HG03521 (cell line): ENCODE results near the gene TMEM120A.
"Not testable (repeated sequence)": the region's sequence is repeated elsewhere in the genome, so short reads cannot be mapped to it uniquely, and the experiment has no call there.

Experiments
- ATAC-seq: cut with Tn5 transposase; IDR thresholded peaks from one replicate; pipeline ENCODE4 v1.9.1; 2021; ENCODE audit warnings: mild to moderate bottlenecking, moderate library complexity; ENCODE audit not compliant: unreplicated experiment

TMEM120A gene

GRCh38 chr7:75994388-75995051 lies at the start of gene TMEM120A:
TMEM120A (minus strand) TSS chr7:75994595; CDS start chr7:75994570, 25 bp downstream.
- peak; percentile 95 for ATAC-seq

- no peak for ATAC-seq
Observed at GRCh38 chr7:76040126-76040525, 45.7 kb upstream of the TMEM120A start.

GRCh38 chr7:76037310-76037709 lies 42.9 kb upstream of the TMEM120A start:
- ATAC-seq, result no peak

GRCh38 chr7:76031964-76032363 lies 37.6 kb upstream of the TMEM120A start:
- ATAC-seq, result no peak

GRCh38 chr7:76029682-76030081 lies 35.3 kb upstream of the TMEM120A start:
- not testable (repeated sequence) for ATAC-seq

GRCh38 chr7:76023002-76023401 lies 28.6 kb upstream of the TMEM120A start:
- ATAC-seq, result no peak

GRCh38 chr7:76022026-76022780 lies 27.8 kb upstream of the TMEM120A start:
- no peak for ATAC-seq

- ATAC-seq, result no peak
Observed at GRCh38 chr7:76020031-76020714, 25.8 kb upstream of the TMEM120A start.

- not testable (repeated sequence) for ATAC-seq
Observed at GRCh38 chr7:76018520-76018919, 24.1 kb upstream of the TMEM120A start.

- ATAC-seq, result no peak
Observed at GRCh38 chr7:76016191-76016947, 22.0 kb upstream of the TMEM120A start.

- no peak for ATAC-seq
Observed at GRCh38 chr7:76011442-76011861, 17.1 kb upstream of the TMEM120A start.

- no peak for ATAC-seq
Observed at GRCh38 chr7:76009672-76010600, 15.5 kb upstream of the TMEM120A start.

- ATAC-seq, result no peak
Observed at GRCh38 chr7:76008156-76008687, 13.8 kb upstream of the TMEM120A start.

GRCh38 chr7:76005004-76005403 lies 10.6 kb upstream of the TMEM120A start:
- ATAC-seq, result not testable (repeated sequence)

GRCh38 chr7:76003351-76003750 lies 9.0 kb upstream of the TMEM120A start:
- no peak for ATAC-seq

- ATAC-seq, result no peak
Observed at GRCh38 chr7:76002822-76003221, 8.4 kb upstream of the TMEM120A start.

GRCh38 chr7:76002139-76002538 lies 7.7 kb upstream of the TMEM120A start:
- ATAC-seq, result no peak

GRCh38 chr7:76000566-76000965 lies 6.2 kb upstream of the TMEM120A start:
- ATAC-seq, result no peak

- ATAC-seq, result no peak
Observed at GRCh38 chr7:75998038-75998437, 3.6 kb upstream of the TMEM120A start.

- ATAC-seq, result no peak
Observed at GRCh38 chr7:75996476-75996875, 2.1 kb upstream of the TMEM120A start.
